Measurements from ENCODE around the gene INCENP.

Gene INCENP

DNA sequence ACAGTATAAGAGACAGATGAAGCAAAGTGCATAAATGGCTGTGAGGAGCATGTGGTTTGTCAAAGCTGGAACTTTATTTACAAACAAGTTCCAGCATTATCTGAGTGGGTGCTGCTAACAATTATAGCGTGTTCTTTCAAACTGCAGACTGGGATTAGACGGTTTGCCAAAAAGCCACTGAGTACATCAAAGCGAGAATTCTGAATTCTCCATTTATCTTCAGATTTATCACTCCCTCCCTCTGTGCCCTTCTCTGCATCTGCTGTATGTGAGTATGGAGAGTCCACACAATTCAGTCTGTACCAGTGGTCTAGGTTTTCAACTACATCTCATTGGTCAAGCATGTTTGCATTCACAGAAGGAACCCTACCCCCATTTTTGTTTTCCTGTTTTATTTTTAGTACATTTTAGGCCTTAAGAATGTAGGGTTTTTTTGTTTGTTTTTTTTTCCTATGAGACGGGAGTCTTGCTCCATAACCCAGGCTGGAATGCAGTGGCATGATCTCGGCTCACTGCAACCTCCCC, 18.1 kb upstream of the INCENP start:
- H3K4me1 ChIP-seq (ENCODE audit: insufficient read depth, low read length): peaks cover 9% of the 10 kb centered on the region; the same call in 1 of the 2 replicates
- H3K36me3 ChIP-seq (ENCODE audit: insufficient read depth, low read depth, low read length): no peaks in the 10 kb centered on the region
- no peak overlapping the region for H3K4me3 ChIP-seq (ENCODE audit: low read length)
- no peaks in the 10 kb centered on the region for H3K9me3 ChIP-seq (ENCODE audit: insufficient read depth, low read depth, low read length)
- H3K27me3 ChIP-seq (ENCODE audit: insufficient read depth, low read length): no peaks in the 10 kb centered on the region; the same call in 1 of the 2 replicates
- H3K9ac ChIP-seq (ENCODE audit: low read depth, low read length): no peak overlapping the region
- H3K27ac ChIP-seq (ENCODE audit: low read length): no peak overlapping the region

DNA sequence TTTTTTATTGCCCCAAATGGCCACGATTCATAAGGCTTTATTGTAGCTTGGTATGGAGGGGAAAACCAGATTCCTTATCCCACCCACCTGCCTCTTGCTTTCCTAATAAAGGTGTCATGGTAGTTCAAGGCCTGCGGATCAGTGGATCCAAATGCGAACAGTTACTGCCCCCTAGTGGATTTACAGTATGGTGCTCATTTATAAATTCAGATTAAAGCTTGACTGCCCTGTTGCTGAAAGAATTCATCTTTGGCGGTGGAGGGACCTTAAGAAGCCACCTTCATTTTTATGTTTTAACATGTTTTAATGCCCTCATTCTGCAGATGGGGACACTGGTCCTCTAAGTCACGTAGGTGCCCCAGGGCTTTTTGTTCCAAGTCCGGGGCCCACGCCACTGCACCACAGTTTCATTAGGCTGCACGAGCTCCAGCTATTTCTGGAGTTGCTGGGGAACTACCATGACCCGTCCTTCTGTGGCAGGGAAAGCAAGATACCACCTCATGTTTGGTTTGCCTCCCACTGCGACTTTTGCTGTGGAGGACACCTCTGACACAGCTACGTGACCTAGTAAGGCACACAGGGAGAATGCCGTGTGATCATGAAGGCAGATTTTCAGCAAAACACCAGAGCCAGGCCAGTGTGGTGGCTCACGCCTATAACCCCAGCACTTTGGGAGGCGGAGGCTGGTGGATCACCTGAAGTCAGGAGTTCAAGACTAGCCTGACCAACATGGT, 15.6 kb upstream of the INCENP start:
- Histone ChIP-seq H3K27me3 (ENCODE audit: insufficient read depth, low read length) (no peaks in the 10 kb centered on the region; the same call in 1 of the 2 replicates), H3K4me3 (ENCODE audit: low read length) (no peak overlapping the region), H3K9me3 (ENCODE audit: insufficient read depth, low read depth, low read length) (no peaks in the 10 kb centered on the region), H3K36me3 (ENCODE audit: insufficient read depth, low read depth, low read length) (no peaks in the 10 kb centered on the region), H3K9ac (ENCODE audit: low read depth, low read length) (no peak overlapping the region), H3K27ac (ENCODE audit: low read length) (no peak overlapping the region), H3K4me1 (ENCODE audit: insufficient read depth, low read length) (peaks cover 6% of the 10 kb centered on the region; the same call in 1 of the 2 replicates)

DNA sequence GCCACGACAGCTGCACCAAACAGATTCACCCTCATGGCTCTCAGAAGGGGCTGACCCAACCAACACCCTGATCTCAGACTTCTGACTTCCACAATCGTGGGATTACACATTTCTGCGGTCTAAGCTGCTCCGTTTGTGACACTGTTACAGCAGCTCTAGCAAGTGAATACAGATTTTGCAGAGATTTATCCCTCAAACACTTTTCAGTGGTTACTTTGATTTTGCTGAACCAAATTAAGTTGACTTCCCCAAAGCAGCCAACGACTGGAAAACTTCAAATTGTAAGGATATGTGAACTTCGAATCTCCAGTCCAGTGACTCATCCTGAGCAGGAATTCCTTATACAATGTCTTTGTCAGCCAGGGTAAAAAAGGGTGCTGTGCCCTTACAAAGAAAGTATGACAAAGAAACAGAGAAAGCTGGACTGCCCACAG, 14.8 kb upstream of the INCENP start:
- H3K27me3 ChIP-seq (ENCODE audit: insufficient read depth, low read length): no peaks in the 10 kb centered on the region; the same call in 1 of the 2 replicates
- H3K36me3 ChIP-seq (ENCODE audit: insufficient read depth, low read depth, low read length): no peaks in the 10 kb centered on the region
- H3K9me3 ChIP-seq (ENCODE audit: insufficient read depth, low read depth, low read length): no peaks in the 10 kb centered on the region
- H3K4me1 ChIP-seq (ENCODE audit: insufficient read depth, low read length): no peaks in the 10 kb centered on the region
- H3K27ac ChIP-seq (ENCODE audit: low read length): no peak overlapping the region
- H3K4me3 ChIP-seq (ENCODE audit: low read length): no peak overlapping the region
- no peak overlapping the region for H3K9ac ChIP-seq (ENCODE audit: low read depth, low read length)

DNA sequence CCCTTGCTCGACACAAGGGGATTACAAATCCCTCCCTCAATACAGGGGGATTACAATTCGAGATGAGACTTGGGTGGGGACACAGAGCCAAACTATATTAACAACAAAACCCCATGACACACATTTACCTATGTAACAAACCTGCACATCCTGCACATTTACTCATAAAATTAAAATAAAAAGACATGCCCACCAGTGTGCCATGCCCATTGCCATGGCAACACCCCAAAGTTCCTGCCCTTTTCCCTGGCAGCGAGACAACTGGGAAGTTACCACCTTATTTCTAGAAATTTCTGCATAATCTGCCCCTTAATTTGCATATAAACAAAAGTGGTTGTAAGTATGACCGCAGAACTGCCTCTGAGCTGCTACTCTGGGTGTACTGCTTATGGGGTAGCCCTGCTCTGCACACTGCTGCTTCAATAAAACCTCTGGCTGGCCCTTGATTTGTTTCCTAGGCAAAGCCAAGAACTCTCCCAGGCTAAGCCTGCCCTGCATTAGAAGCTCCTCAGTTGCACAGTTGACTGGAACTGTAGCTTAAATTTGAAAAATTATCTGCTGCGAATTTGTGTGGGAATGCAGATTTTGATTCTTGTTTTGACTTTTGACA, 8.6 kb upstream of the INCENP start:
- no peaks in the 10 kb centered on the region for H3K4me1 ChIP-seq (ENCODE audit: insufficient read depth, low read length)
- H3K27me3 ChIP-seq (ENCODE audit: insufficient read depth, low read length): no peaks in the 10 kb centered on the region
- H3K4me3 ChIP-seq (ENCODE audit: low read length): no peak overlapping the region
- no peak overlapping the region for H3K9ac ChIP-seq (ENCODE audit: low read depth, low read length)
- H3K36me3 ChIP-seq (ENCODE audit: insufficient read depth, low read depth, low read length): no peaks in the 10 kb centered on the region
- no peak overlapping the region for H3K27ac ChIP-seq (ENCODE audit: low read length)
- H3K9me3 ChIP-seq (ENCODE audit: insufficient read depth, low read depth, low read length): peaks cover 3% of the 10 kb centered on the region; the same call in 1 of the 2 replicates

GRCh38 chr11:62116451-62116850, 7.4 kb upstream of the INCENP start:
- Histone ChIP-seq H3K9ac (ENCODE audit: low read depth, low read length) (no peak overlapping the region), H3K27me3 (ENCODE audit: insufficient read depth, low read length) (no peaks in the 10 kb centered on the region), H3K9me3 (ENCODE audit: insufficient read depth, low read depth, low read length) (peaks cover 3% of the 10 kb centered on the region; the same call in 1 of the 2 replicates), H3K36me3 (ENCODE audit: insufficient read depth, low read depth, low read length) (no peaks in the 10 kb centered on the region), H3K27ac (ENCODE audit: low read length) (no peak overlapping the region), H3K4me1 (ENCODE audit: insufficient read depth, low read length) (no peaks in the 10 kb centered on the region), H3K4me3 (ENCODE audit: low read length) (no peak overlapping the region)

- H3K27ac ChIP-seq (ENCODE audit: low read length): no peak overlapping the region
- H3K4me3 ChIP-seq (ENCODE audit: low read length): no peak overlapping the region
- H3K9me3 ChIP-seq (ENCODE audit: insufficient read depth, low read depth, low read length): peaks cover 3% of the 10 kb centered on the region; the same call in 1 of the 2 replicates
- no peaks in the 10 kb centered on the region for H3K27me3 ChIP-seq (ENCODE audit: insufficient read depth, low read length)
- H3K4me1 ChIP-seq (ENCODE audit: insufficient read depth, low read length): no peaks in the 10 kb centered on the region
- H3K36me3 ChIP-seq (ENCODE audit: insufficient read depth, low read depth, low read length): no peaks in the 10 kb centered on the region
- no peak overlapping the region for H3K9ac ChIP-seq (ENCODE audit: low read depth, low read length)
Measured at GRCh38 chr11:62119569-62119968, 4.2 kb upstream of the INCENP start.

GRCh38 chr11:62120001-62120400, 3.8 kb upstream of the INCENP start:
- Histone ChIP-seq H3K27ac (ENCODE audit: low read length) (no peak overlapping the region), H3K9ac (ENCODE audit: low read depth, low read length) (no peak overlapping the region), H3K9me3 (ENCODE audit: insufficient read depth, low read depth, low read length) (peaks cover 3% of the 10 kb centered on the region; the same call in 1 of the 2 replicates), H3K27me3 (ENCODE audit: insufficient read depth, low read length) (no peaks in the 10 kb centered on the region), H3K36me3 (ENCODE audit: insufficient read depth, low read depth, low read length) (no peaks in the 10 kb centered on the region), H3K4me1 (ENCODE audit: insufficient read depth, low read length) (peaks cover 3% of the 10 kb centered on the region), H3K4me3 (ENCODE audit: low read length) (no peak overlapping the region)

GRCh38 chr11:62120431-62120830, 3.4 kb upstream of the INCENP start:
- no peak overlapping the region for H3K9ac ChIP-seq (ENCODE audit: low read depth, low read length)

DNA sequence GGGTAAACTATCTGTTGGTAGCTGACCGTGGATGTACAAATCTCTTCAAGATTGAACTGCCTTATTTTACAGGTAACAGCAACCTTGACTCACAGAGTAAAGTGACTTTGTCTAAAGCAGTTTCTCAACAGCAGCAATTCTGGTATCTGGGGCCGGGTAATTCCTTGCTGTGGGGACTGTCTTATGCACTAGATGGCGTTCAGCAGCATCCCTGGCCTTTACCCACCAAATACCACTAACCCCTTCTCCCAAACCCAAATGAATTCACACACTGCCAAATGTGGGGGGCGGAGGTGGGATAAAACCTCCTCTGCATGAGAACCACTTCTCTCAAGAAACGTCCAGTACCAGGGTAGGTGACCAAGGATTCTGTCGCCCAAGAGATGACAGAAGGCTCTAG, 1.7 kb upstream of the INCENP start:
- no peak overlapping the region for H3K9ac ChIP-seq (ENCODE audit: low read depth, low read length)
- H3K27ac ChIP-seq (ENCODE audit: low read length): no peak overlapping the region
- no peaks in the 10 kb centered on the region for H3K27me3 ChIP-seq (ENCODE audit: insufficient read depth, low read length)
- H3K36me3 ChIP-seq (ENCODE audit: insufficient read depth, low read depth, low read length): no peaks in the 10 kb centered on the region
- H3K4me3 ChIP-seq (ENCODE audit: low read length): no peak overlapping the region
- no peaks in the 10 kb centered on the region for H3K9me3 ChIP-seq (ENCODE audit: insufficient read depth, low read depth, low read length)
- H3K4me1 ChIP-seq (ENCODE audit: insufficient read depth, low read length): peaks cover 6% of the 10 kb centered on the region

More at GRCh38 chr11:62120431-62120830, 3.4 kb upstream of the INCENP start:
- peaks cover 3% of the 10 kb centered on the region; the same call in 1 of the 2 replicates for H3K9me3 ChIP-seq (ENCODE audit: insufficient read depth, low read depth, low read length)
- H3K27ac ChIP-seq (ENCODE audit: low read length): no peak overlapping the region
- H3K4me1 ChIP-seq (ENCODE audit: insufficient read depth, low read length): peaks cover 6% of the 10 kb centered on the region
- no peak overlapping the region for H3K4me3 ChIP-seq (ENCODE audit: low read length)
- no peaks in the 10 kb centered on the region for H3K36me3 ChIP-seq (ENCODE audit: insufficient read depth, low read depth, low read length)
- H3K27me3 ChIP-seq (ENCODE audit: insufficient read depth, low read length): no peaks in the 10 kb centered on the region

DNA sequence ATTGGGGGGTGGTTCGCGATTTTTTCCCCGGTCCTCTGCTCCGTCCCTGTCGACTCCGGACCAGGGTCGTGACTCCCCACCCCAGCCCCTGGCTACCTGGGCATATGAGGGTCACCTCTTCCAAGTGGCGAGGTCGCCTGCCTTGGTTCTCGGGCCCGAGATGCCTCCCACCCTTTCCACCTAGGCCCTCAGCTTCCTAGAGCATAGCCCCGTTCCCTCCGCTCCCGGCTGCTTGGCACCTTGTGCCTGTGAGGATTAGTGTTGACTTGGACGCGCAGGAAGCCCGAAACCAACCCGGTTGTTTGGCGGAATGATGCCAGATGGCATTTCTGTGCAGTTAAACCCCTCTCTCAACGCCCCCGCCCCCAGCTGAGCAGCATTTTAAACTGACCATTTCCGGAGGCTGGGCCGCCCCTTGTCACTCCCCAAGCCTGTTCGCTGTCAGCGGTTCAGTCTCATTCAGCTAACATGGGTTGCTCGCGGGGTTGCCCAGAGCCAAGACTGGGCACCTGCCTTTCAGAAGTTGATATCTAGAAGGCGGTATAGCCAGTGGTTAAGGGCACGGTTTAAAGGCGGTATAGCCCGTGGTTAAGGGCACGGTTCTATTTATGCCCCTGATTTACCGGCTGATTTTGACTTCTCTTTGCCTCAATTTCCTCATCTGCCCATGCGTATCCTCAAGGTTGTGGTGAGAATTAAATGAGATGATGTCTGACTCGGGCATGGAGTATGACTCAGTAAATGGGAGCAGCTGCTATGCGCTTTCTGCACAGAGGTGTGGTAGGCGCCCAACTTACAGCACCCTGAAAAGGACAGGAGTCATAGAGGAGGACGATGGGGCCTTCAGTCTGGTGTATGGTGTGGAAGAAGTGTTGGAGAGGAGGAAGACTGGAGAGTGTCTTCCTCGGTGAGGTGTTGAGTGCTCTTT, 639 bp downstream of the INCENP start:
- Histone ChIP-seq H3K27me3 (ENCODE audit: insufficient read depth, low read length) (no peaks in the 10 kb centered on the region), H3K36me3 (ENCODE audit: insufficient read depth, low read depth, low read length) (peaks cover 16% of the 10 kb centered on the region), H3K4me3 (ENCODE audit: low read length) (peak overlapping the region; percentile 89), H3K4me1 (ENCODE audit: insufficient read depth, low read length) (peaks cover 6% of the 10 kb centered on the region), H3K9me3 (ENCODE audit: insufficient read depth, low read depth, low read length) (no peaks in the 10 kb centered on the region), H3K27ac (ENCODE audit: low read length) (no peak overlapping the region), H3K9ac (ENCODE audit: low read depth, low read length) (peak overlapping the region; percentile 88)

DNA sequence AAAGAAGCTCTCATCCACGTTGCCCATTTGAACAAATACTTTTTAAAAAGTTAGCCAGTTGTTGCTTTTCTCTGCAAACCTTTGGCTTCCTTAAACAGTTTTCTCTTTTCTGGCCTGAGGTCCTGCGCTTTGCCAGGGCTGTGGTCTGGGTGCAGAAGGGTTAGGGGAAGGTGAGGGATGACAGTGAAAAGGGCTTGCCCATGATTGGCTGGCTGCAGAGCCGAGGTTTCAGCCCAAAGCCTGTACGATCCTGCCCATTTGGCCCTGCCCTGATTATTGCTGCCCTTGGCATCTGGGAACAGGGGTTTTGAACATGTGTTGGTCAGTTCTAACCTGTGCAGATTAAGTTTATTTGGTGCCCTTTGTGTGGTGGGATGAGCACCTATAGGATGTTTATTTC, 1.5 kb downstream of the INCENP start:
- no peaks in the 10 kb centered on the region for H3K27me3 ChIP-seq (ENCODE audit: insufficient read depth, low read length)
- peak overlapping the region; percentile 89 for H3K4me3 ChIP-seq (ENCODE audit: low read length)
- no peaks in the 10 kb centered on the region for H3K9me3 ChIP-seq (ENCODE audit: insufficient read depth, low read depth, low read length)
- H3K27ac ChIP-seq (ENCODE audit: low read length): no peak overlapping the region
- peaks cover 6% of the 10 kb centered on the region for H3K4me1 ChIP-seq (ENCODE audit: insufficient read depth, low read length)
- peaks cover 25% of the 10 kb centered on the region for H3K36me3 ChIP-seq (ENCODE audit: insufficient read depth, low read depth, low read length)
- peak overlapping the region; percentile 88; the same call in 1 of the 2 replicates for H3K9ac ChIP-seq (ENCODE audit: low read depth, low read length)

Data from iPS-20b (cell line).